Activated B cell treated with CpG ODN at 0.5 μM for 24 hours (primary cell): ENCODE data around the gene PLS3. TPM values are rescaled to one million over a fixed set of nuclear protein-coding genes. Genes with fewer than 3 reads are reported as not detected.

Source experiments
- ATAC-seq: fragments of 200-7000 bp; cut with Tn5 transposase; one replicate; pipeline ENCODE4 v1.10.0; 2021; ENCODE audit warnings: low read depth, mild to moderate bottlenecking, moderate library complexity
- CTCF ChIA-PET: fragments of 350-600 bp; sonication (Branson Sonifier 250); formaldehyde crosslinking; loops from one replicate; lab custom pipeline; 2021; ENCODE audit warnings: antibody characterized with exemption; lab: Charles Lee
- POLR2A ChIA-PET: fragments of 350-600 bp; sonication (Branson Sonifier 250); formaldehyde crosslinking; loops from one replicate; lab custom pipeline; 2021; ENCODE audit warnings: antibody characterized with exemption; lab: Charles Lee
- DNase-seq: peaks from one replicate; pipeline ENCODE4 v3.0.0; 2022
- H3K27ac Mint-ChIP-seq: one replicate; pipeline ENCODE4 v1.8.0; 2020; ENCODE audit warnings: mixed read lengths
- H3K27me3 Mint-ChIP-seq: one replicate; pipeline ENCODE4 v1.8.0; 2021; ENCODE audit warnings: mixed read lengths
- H3K36me3 Mint-ChIP-seq: one replicate; pipeline ENCODE4 v1.8.0; 2021; ENCODE audit warnings: low read depth, mixed read lengths
- H3K4me1 Mint-ChIP-seq: one replicate; pipeline ENCODE4 v1.8.0; 2021; ENCODE audit warnings: mixed read lengths
- H3K4me3 Mint-ChIP-seq: one replicate; pipeline ENCODE4 v1.8.0; 2020; ENCODE audit warnings: mild to moderate bottlenecking, mixed read lengths
- H3K9me3 Mint-ChIP-seq: one replicate; pipeline ENCODE4 v1.8.0; 2020; ENCODE audit warnings: mixed read lengths
- CTCF ChIP-seq: fragments of 200-600 bp; IDR thresholded peaks from one replicate; pipeline ENCODE4 v1.8.0; 2022; ENCODE audit warnings: antibody characterized with exemption, mild to moderate bottlenecking
- intact Hi-C: fragments of 100-400 bp; cut with micrococcal nuclease; formaldehyde crosslinking; loops from one replicate; pipeline ENCODE4 v1.15.1; 2024
- total RNA-seq: library from RNA; stranded (reverse); gene quantifications from 2 replicates; pipeline ENCODE4 v1.2.3, GENCODE V29; 2022

The PLS3 gene
- total RNA-seq, 1 donor from 2014 or later, result not detected

DNA sequence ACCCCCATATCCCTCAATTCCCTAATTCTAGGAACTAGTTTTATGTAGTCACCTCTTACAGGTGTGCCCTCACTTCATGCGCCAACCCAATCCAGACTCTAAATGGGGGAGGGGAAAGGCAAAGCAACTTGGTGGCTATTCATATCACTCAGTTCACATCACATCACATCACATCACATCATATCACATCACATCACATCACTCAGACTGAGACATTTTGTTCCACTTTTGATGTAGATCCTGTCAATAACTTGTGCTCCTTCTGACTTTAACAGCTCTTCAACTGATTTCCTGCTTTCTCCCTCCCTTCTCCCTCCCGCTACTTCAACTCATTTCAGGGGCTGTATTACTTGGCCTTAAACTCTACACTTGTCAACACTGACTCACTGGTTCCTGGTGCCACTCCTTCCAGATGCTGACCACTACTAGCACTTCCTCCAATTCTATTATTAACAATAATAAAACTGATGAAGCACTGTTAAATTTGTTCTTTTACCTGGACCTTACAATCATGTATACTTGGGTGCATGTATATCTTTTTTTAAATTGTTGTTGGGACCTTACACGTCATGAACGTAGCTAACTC, 29.1 kb upstream of the PLS3 start:
- no peaks in the 10 kb centered on the region for H3K36me3 Mint-ChIP-seq
- no peak for TF ChIP-seq CTCF
- no peaks in the 10 kb centered on the region for H3K27me3 Mint-ChIP-seq
- H3K27ac Mint-ChIP-seq, result no peak overlapping the region
- intact Hi-C loops, result no loop called here
- no peaks in the 10 kb centered on the region for H3K4me1 Mint-ChIP-seq
- H3K9me3 Mint-ChIP-seq, result no peaks in the 10 kb centered on the region
- POLR2A ChIA-PET, result no interaction called here
- H3K4me3 Mint-ChIP-seq, result no peak overlapping the region
- CTCF ChIA-PET, result no interaction called here
- no peak for ATAC-seq
- no peak for DNase-seq

DNA sequence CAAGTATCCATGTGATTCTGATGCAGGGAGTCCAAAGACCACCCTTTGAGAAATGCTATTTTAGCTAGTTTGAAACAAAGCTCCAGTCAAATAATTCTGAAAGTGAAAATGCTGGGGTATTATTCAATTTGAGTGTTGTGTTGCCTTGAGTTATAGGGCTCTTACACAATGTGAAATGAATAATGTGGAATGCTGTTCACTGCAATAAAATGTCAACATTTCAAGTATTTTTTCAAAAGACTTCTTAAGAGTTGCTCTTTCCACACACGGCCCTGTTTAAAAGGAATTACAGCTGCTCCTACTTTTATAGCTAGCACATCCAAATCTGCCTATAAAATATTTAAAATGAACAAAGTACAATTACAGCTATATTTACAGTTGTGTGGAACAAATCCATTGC, 27.5 kb upstream of the PLS3 start:
- intact Hi-C loops, result no loop called here
- Mint-ChIP-seq H3K27ac (no peak overlapping the region), H3K9me3 (no peaks in the 10 kb centered on the region), H3K4me3 (no peak overlapping the region), H3K4me1 (no peaks in the 10 kb centered on the region), H3K36me3 (no peaks in the 10 kb centered on the region), H3K27me3 (no peaks in the 10 kb centered on the region)
- CTCF ChIA-PET, result no interaction called here
- POLR2A ChIA-PET, result no interaction called here
- ATAC-seq (no peak), DNase-seq (no peak)
- no peak for TF ChIP-seq CTCF

DNA sequence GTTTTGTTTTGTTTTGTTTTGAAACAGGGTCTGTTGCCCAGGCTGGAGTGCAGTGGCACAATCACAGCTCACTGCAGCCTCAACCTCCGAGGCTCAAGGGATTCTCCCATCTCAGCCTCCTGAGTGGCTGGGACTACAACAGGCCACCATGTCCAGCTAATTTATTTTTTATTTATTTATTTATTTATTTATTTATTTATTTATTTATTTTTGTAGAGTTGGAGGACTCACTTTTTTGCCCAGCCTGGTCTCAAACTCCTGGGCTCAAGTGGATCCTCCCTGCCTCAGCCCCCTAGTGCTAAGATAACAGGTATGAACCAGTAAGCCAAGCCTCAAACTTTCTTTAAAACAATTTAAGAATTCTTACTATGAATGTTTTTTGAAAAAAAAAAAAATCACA, 26.6 kb upstream of the PLS3 start:
- Mint-ChIP-seq H3K4me3 (no peak overlapping the region), H3K9me3 (no peaks in the 10 kb centered on the region), H3K4me1 (no peaks in the 10 kb centered on the region), H3K36me3 (no peaks in the 10 kb centered on the region), H3K27me3 (no peaks in the 10 kb centered on the region), H3K27ac (no peak overlapping the region)
- no peak for ATAC-seq
- no peak for DNase-seq
- ChIA-PET POLR2A (no interaction called here), CTCF (no interaction called here)
- TF ChIP-seq CTCF, result no peak
- intact Hi-C loops, result no loop called here

- H3K27ac Mint-ChIP-seq, result no peak overlapping the region
- no peak for DNase-seq
- ChIA-PET POLR2A (no interaction called here), CTCF (no interaction called here)
- no peak overlapping the region for H3K4me3 Mint-ChIP-seq
- H3K9me3 Mint-ChIP-seq, result no peaks in the 10 kb centered on the region
- H3K36me3 Mint-ChIP-seq, result no peaks in the 10 kb centered on the region
- ATAC-seq, result no peak
- no peaks in the 10 kb centered on the region for H3K27me3 Mint-ChIP-seq
- H3K4me1 Mint-ChIP-seq, result no peaks in the 10 kb centered on the region
- intact Hi-C loops, result no loop called here
- TF ChIP-seq CTCF, result no peak
These were observed 25.6 kb upstream of the PLS3 start for GRCh38 chrX:115535421-115535820.

GRCh38 chrX:115535844-115536243, 25.1 kb upstream of the PLS3 start:
- no peaks in the 10 kb centered on the region for H3K27me3 Mint-ChIP-seq
- DNase-seq, result no peak
- H3K36me3 Mint-ChIP-seq, result no peaks in the 10 kb centered on the region
- CTCF ChIA-PET, result no interaction called here
- intact Hi-C loops, result no loop called here
- no peaks in the 10 kb centered on the region for H3K4me1 Mint-ChIP-seq
- H3K27ac Mint-ChIP-seq, result no peak overlapping the region
- H3K9me3 Mint-ChIP-seq, result no peaks in the 10 kb centered on the region
- POLR2A ChIA-PET, result no interaction called here
- TF ChIP-seq CTCF, result no peak
- no peak overlapping the region for H3K4me3 Mint-ChIP-seq
- no peak for ATAC-seq
